ENCODE measurements around the gene TRIM37. TPM values are rescaled to one million over a fixed set of nuclear protein-coding genes. Genes with fewer than 3 reads are reported as not detected.

Gene TRIM37
- total RNA-seq, 2 donors from 2014 or later = 12.9 to 20.5 TPM

DNA sequence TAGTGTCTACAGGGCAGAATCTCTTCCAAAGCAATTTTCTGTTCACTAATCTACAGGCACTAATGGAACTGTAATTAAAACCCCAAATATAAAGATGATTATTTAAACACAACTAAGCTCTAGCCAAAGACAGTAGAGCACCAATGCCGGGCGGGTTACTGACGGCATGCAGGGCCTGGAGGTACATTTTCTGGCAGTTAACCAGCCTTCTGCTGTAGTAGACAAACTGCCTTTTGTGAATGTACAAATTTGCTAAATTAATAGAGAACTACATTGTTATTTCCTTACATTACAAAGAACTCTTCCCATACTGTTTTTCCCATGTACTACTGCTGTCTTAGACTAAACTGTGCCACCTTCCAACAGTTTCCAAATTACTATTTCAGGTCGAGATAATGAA, 107.8 kb downstream of the TRIM37 start:
- Histone ChIP-seq H3K4me3 (no peak overlapping the region), H3K9me3 (no peaks in the 10 kb centered on the region), H3K36me3 (peaks cover 8% of the 10 kb centered on the region), H3K27ac (no peak overlapping the region), H3K27me3 (no peaks in the 10 kb centered on the region), H3K4me1 (peaks cover 0 to 3% of the 10 kb centered on the region in 2 donors)
- no peak for DNase-seq (ENCODE audit: low spot score)
- TF ChIP-seq, protein P1, sequence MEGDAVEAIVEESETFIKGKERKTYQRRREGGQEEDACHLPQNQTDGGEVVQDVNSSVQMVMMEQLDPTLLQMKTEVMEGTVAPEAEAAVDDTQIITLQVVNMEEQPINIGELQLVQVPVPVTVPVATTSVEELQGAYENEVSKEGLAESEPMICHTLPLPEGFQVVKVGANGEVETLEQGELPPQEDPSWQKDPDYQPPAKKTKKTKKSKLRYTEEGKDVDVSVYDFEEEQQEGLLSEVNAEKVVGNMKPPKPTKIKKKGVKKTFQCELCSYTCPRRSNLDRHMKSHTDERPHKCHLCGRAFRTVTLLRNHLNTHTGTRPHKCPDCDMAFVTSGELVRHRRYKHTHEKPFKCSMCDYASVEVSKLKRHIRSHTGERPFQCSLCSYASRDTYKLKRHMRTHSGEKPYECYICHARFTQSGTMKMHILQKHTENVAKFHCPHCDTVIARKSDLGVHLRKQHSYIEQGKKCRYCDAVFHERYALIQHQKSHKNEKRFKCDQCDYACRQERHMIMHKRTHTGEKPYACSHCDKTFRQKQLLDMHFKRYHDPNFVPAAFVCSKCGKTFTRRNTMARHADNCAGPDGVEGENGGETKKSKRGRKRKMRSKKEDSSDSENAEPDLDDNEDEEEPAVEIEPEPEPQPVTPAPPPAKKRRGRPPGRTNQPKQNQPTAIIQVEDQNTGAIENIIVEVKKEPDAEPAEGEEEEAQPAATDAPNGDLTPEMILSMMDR (IDR thresholded peaks at IDR 0.05) = no peak

DNA sequence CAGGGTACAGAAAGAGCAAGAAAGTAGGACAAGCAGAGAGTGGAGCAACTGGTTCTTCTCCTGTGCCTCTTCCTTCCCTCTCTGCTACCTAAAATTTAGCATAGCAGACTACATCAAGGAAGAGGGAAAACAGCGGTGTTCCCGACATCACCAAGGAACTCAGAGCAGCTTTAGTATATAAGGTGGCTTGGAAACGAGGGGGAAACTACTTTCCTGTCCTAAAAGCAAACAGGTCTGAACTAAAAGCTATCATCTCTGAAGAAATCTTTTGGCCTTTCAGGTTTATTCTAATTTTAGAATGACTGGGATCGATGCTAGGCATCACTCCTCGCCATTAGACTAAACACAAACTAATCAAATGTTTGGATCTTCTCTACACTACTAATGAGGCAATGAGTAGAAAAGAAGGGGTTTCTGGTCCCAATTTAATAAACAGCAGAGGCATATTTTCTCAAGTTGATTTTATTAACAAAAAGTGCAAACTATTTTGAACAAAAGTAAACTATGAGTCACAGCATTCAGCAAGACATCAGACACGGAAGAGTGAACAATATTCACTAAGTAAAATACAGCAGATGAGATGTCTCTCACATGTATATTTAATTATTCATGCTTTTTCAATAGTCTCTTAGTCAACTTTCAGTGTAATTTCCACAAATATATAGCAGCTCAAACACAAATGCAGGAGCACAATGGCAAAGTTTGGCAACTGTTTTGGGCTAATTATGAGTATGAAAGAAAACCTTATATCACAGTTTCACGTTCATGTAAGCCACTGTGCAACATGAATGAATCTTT, 108.7 kb downstream of the TRIM37 start:
- DNase-seq (ENCODE audit: low spot score) = no peak
- Histone ChIP-seq H3K4me3 (no peak overlapping the region), H3K27me3 (no peaks in the 10 kb centered on the region), H3K9me3 (no peaks in the 10 kb centered on the region), H3K36me3 (peaks cover 8% of the 10 kb centered on the region), H3K4me1 (peaks cover 0 to 3% of the 10 kb centered on the region in 2 donors), H3K27ac (no peak overlapping the region)
- TF ChIP-seq, protein P1 (IDR thresholded peaks at IDR 0.05) = no peak

DNA sequence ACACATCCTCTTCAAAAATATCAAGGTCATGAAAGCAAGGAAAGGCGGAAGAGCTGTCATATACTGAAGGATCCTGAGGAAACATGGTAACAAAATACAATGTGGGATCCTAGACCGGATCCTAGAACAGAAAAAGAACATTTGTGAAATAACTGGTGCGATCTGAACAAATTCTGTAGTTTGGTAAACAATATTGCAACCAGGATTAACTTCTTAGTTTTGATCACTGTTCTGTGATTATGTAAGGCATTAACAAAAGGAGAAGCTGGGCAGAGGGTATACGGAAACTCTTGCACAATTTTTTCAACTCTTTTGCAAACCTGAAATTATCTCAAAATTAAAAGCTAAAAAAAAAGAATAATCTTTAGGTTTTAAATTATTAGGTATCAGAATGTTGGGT, 109.7 kb downstream of the TRIM37 start:
- H3K27ac ChIP-seq = no peak overlapping the region
- peaks cover 8% of the 10 kb centered on the region for H3K36me3 ChIP-seq
- no peak for DNase-seq (ENCODE audit: low spot score)

DNA sequence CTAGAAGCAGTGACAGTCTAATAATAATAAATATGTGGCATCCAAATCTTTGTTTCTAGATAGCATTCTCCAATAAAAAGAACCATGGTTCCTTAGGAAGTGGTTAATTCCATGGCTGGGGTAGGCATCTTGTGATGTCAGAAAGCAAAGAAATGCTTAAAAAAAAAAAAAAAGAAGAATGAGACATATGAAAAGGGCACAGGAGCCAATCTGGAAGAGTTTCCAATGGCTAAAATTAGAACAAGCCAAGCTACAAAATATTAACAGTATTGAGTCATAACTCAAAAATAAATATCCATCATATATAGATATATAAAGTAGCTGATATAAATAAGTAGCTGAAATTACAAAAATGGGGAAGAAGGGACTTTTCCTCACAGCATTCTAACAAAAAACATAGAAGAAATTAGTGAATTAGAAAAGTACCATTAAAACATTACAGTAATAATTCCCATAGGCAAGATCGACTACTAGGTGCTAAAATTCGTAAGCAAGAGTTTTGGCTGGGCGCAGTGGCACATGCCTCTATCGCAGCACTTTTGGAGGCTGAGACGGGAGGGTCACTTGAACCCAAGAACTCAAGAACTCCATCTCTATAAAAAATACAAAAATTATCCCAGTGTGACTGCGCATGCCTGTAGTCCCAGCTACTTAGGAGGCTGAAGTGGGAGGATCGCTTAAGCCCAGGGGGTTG, 111.3 kb downstream of the TRIM37 start:
- peaks cover 8% of the 10 kb centered on the region for H3K36me3 ChIP-seq
- H3K4me1 ChIP-seq = peaks cover 0 to 13% of the 10 kb centered on the region in 2 donors
- H3K4me3 ChIP-seq = no peak overlapping the region
- DNase-seq (ENCODE audit: low spot score) = no peak
- H3K27me3 ChIP-seq = no peaks in the 10 kb centered on the region
- TF ChIP-seq, protein P1 (IDR thresholded peaks at IDR 0.05) = no peak
- peak overlapping the region in 1 of 2 donors; percentile 6 for H3K27ac ChIP-seq
- H3K9me3 ChIP-seq = no peaks in the 10 kb centered on the region

More for the DNA sequence above, 109.7 kb downstream of the TRIM37 start:
- Histone ChIP-seq H3K4me1 (peaks cover 0 to 9% of the 10 kb centered on the region in 2 donors), H3K27me3 (no peaks in the 10 kb centered on the region), H3K9me3 (no peaks in the 10 kb centered on the region), H3K4me3 (no peak overlapping the region)
- TF ChIP-seq, protein P1 (IDR thresholded peaks at IDR 0.05) = no peak

DNA sequence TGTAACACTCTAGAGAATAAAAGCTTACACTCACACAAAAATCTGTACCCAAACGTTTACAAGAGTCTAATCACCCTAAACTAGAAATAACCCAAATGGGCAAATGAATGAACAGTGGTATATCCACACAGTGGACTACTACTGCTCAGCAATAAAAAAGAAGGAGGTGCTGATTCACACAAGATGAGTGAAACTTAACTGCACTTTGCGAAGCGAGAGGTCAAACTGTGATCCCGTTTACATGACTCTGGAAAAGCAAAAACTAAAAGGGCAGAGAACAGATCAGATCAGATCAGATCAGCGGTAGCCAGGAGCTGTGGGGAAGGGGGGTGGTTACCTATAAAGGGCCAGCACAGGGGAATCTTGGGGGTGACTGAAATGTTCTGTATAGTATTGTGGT, 113.4 kb downstream of the TRIM37 start:
- Histone ChIP-seq H3K4me1 (peaks cover 0 to 13% of the 10 kb centered on the region in 2 donors), H3K4me3 (no peak overlapping the region), H3K27ac (no peak overlapping the region), H3K27me3 (no peaks in the 10 kb centered on the region), H3K36me3 (no peaks in the 10 kb centered on the region), H3K9me3 (no peaks in the 10 kb centered on the region)
- TF ChIP-seq, protein P1 (IDR thresholded peaks at IDR 0.05) = no peak
- no peak for DNase-seq (ENCODE audit: low spot score)
